NCI-H446 treated with DMSO at 0.1 percent for 48 hours (cell line): ENCODE results near the gene SHLD2.
A peak's percentile ranks its signal among the peaks of the same experiment; 100 is the strongest.
"Not testable (repeated sequence)": the region's sequence is repeated elsewhere in the genome, so short reads cannot be mapped to it uniquely, and the experiment has no call there.

Experiments used
- DNase-seq: peaks from one replicate; lab custom pipeline; 2025; lab: John Stamatoyannopoulos, UW

Gene SHLD2

GRCh38 chr10:87094373-87095235 lies at the start of gene SHLD2, which contains the start of gene GLUD1:
SHLD2 (plus strand) TSS chr10:87095206; CDS start chr10:87151355, 56,149 bp downstream.
GLUD1 (minus strand) TSS chr10:87094843; CDS start chr10:87094769, 74 bp downstream.
- peak; percentile 67 for DNase-seq

- DNase-seq = no peak
Measured at GRCh38 chr10:87045434-87045938, 49.5 kb upstream of the SHLD2 start.

- peak; percentile 65 for DNase-seq
Measured at GRCh38 chr10:87053111-87053510, 41.9 kb upstream of the SHLD2 start.

- DNase-seq = no peak
Measured at GRCh38 chr10:87053577-87054181, 41.3 kb upstream of the SHLD2 start.

- no peak for DNase-seq
Measured at GRCh38 chr10:87054373-87055295, 40.4 kb upstream of the SHLD2 start.

- no peak for DNase-seq
Measured at GRCh38 chr10:87058171-87058570, 36.8 kb upstream of the SHLD2 start.

- no peak for DNase-seq
Measured at GRCh38 chr10:87059401-87059800, 35.6 kb upstream of the SHLD2 start.

- no peak for DNase-seq
Measured at GRCh38 chr10:87060280-87060928, 34.6 kb upstream of the SHLD2 start.

- no peak for DNase-seq
Measured at GRCh38 chr10:87064651-87065050, 30.4 kb upstream of the SHLD2 start.

GRCh38 chr10:87066178-87066577 lies 28.8 kb upstream of the SHLD2 start:
- DNase-seq = no peak

- no peak for DNase-seq
Measured at GRCh38 chr10:87066865-87067264, 28.1 kb upstream of the SHLD2 start.

GRCh38 chr10:87068281-87068680 lies 26.7 kb upstream of the SHLD2 start:
- no peak for DNase-seq

- no peak for DNase-seq
Measured at GRCh38 chr10:87072449-87072848, 22.6 kb upstream of the SHLD2 start.

- DNase-seq = not testable (repeated sequence)
Measured at GRCh38 chr10:87076421-87076820, 18.6 kb upstream of the SHLD2 start.

- no peak for DNase-seq
Measured at GRCh38 chr10:87079106-87079836, 15.7 kb upstream of the SHLD2 start.

- DNase-seq = not testable (repeated sequence)
Measured at GRCh38 chr10:87080621-87081020, 14.4 kb upstream of the SHLD2 start.

- DNase-seq = not testable (repeated sequence)
Measured at GRCh38 chr10:87081574-87081973, 13.4 kb upstream of the SHLD2 start.

- DNase-seq = not testable (repeated sequence)
Measured at GRCh38 chr10:87082219-87082618, 12.8 kb upstream of the SHLD2 start.

- DNase-seq = not testable (repeated sequence)
Measured at GRCh38 chr10:87083576-87084290, 11.3 kb upstream of the SHLD2 start.

GRCh38 chr10:87084291-87084782 lies 10.7 kb upstream of the SHLD2 start:
- not testable (repeated sequence) for DNase-seq
